K562 (cell line): ENCODE results near the gene TCEANC. TPM values are rescaled to one million over a fixed set of nuclear protein-coding genes. Genes with fewer than 3 reads are reported as not detected.

Source experiments
- ADNP ChIP-seq: fragments of 200-800 bp; sonication (Bioruptor generic); IDR thresholded peaks from 2 replicates; pipeline ENCODE4 v1.6.1; 2016; ENCODE audit warnings: missing genetic modification characterization, missing compliant biosample characterization
- CREM ChIP-seq: IDR thresholded peaks from 2 replicates; pipeline ENCODE4 v1.6.1; 2014; ENCODE audit warnings: antibody characterized with exemption, low read depth
- CTBP1 ChIP-seq: fragments of 450-650 bp; IDR thresholded peaks from 2 replicates; pipeline ENCODE4 v1.6.1; 2016; ENCODE audit warnings: borderline replicate concordance
- ERF ChIP-seq: fragments of 450-650 bp; formaldehyde crosslinking; IDR thresholded peaks from 2 replicates; pipeline ENCODE4 v1.4.0; 2020; ENCODE audit warnings: mild to moderate bottlenecking, mixed read lengths
- ESRRB ChIP-seq: fragments of 250-450 bp; sonication (Bioruptor Pico); IDR thresholded peaks from 2 replicates; pipeline ENCODE4 v1.5.0; 2020; ENCODE audit warnings: mild to moderate bottlenecking, moderate library complexity, borderline replicate concordance
- FOXK2 ChIP-seq, 2 experiments: fragments of 450-650 bp; IDR thresholded peaks in 1 of 2; conservative IDR thresholded peaks in 1 of 2; 2 replicates each; pipeline ENCODE4 v1.6.1; 2016; ENCODE audit warnings: low read depth in 2 of 2, mild to moderate bottlenecking in 1 of 2
- HOXB6 ChIP-seq: fragments of 250-450 bp; sonication (Bioruptor Pico); IDR thresholded peaks from 2 replicates; pipeline ENCODE4 v1.5.1; 2022; ENCODE audit warnings: mild to moderate bottlenecking, borderline replicate concordance
- MBD2 ChIP-seq: sonication (generic); IDR thresholded peaks from 2 replicates; pipeline ENCODE4 v1.6.1; 2016; ENCODE audit warnings: low read depth, borderline replicate concordance
- MXI1 ChIP-seq: IDR thresholded peaks from 2 replicates; pipeline ENCODE4 v1.6.1; 2011; ENCODE audit warnings: low read depth, mild to moderate bottlenecking, improper control_type of control experiment, low read length
- POLR3G ChIP-seq: IDR thresholded peaks from 2 replicates; pipeline ENCODE4 v1.6.1; 2011; ENCODE audit not compliant: insufficient read length, insufficient replicate concordance; ENCODE audit errors: extremely low read depth
- RAD51 ChIP-seq: fragments of 450-650 bp; IDR thresholded peaks from 2 replicates; pipeline ENCODE4 v1.7.1; 2016; ENCODE audit warnings: low read depth, mild to moderate bottlenecking, borderline replicate concordance
- SMARCB1 ChIP-seq: IDR thresholded peaks from 2 replicates; pipeline ENCODE4 v1.6.1; 2011; ENCODE audit warnings: improper control_type of control experiment, low read depth; ENCODE audit not compliant: insufficient read length
- TCF3 ChIP-seq: sonication (generic); formaldehyde crosslinking; IDR thresholded peaks from 2 replicates; pipeline ENCODE4 v1.4.0; 2020; ENCODE audit warnings: mild to moderate bottlenecking, missing genetic modification reagents
- TFAM ChIP-seq: fragments of 250-450 bp; sonication (Bioruptor Pico); conservative IDR thresholded peaks from 2 replicates; pipeline ENCODE4 v1.5.0; 2021; ENCODE audit warnings: mild to moderate bottlenecking, moderate library complexity
- ZNF23 ChIP-seq: fragments of 250-450 bp; sonication (Bioruptor Pico); IDR thresholded peaks from 2 replicates; pipeline ENCODE4 v1.4.0; 2020; ENCODE audit warnings: mild to moderate bottlenecking
- ZNF3 ChIP-seq: fragments of 250-450 bp; sonication (Bioruptor Pico); IDR thresholded peaks from 2 replicates; pipeline ENCODE4 v1.5.0; 2021; ENCODE audit warnings: mild to moderate bottlenecking, moderate library complexity
- ZNF384 ChIP-seq: IDR thresholded peaks from 2 replicates; pipeline ENCODE4 v1.6.1; 2012; ENCODE audit warnings: low read depth, low read length, improper control_type of control experiment
- ZNF436 ChIP-seq: fragments of 250-450, 450-650 bp; sonication (Bioruptor Pico); formaldehyde crosslinking; IDR thresholded peaks from 2 replicates; pipeline ENCODE4 v1.7.0; 2020; ENCODE audit warnings: mild to moderate bottlenecking
- ZSCAN32 ChIP-seq: fragments of 450-650 bp; formaldehyde crosslinking; IDR thresholded peaks from 2 replicates; pipeline ENCODE4 v1.4.0; 2020; ENCODE audit warnings: mild to moderate bottlenecking, moderate library complexity
- polyA plus RNA-seq, 8 experiments: library from polyadenylated mRNA; depleted of rRNA in 4 of 8; stranded (reverse) in 5 of 8; unstranded in 3 of 8; fragments of >200 nt; fragmentation: Nextera tagmentation in 2 of 8; fragmentation: Illumina TruSeq in 1 of 8; extraction: Ambion mirVana in 2 of 8; extraction: Trizol in 1 of 8; gene quantifications; 2 replicates each; pipeline versions ENCODE4 v1.2.1 to v1.2.3, GENCODE V29; 2011 to 2014; ENCODE audit warnings: inconsistent platforms in 1 of 8, missing spikeins in 1 of 8
- total RNA-seq, 7 experiments: library from RNA; depleted of rRNA in 6 of 7; stranded (reverse); fragments of >200 nt in 6 of 7; fragmentation: Illumina TruSeq in 2 of 7; extraction: Trizol in 2 of 7; gene quantifications; 2 replicates each; pipeline versions ENCODE4 v1.2.1 to v1.2.3, GENCODE V29; 2011 to 2021; ENCODE audit warnings: low replicate concordance in 1 of 7
- TF ChIP-seq, protein P1 (sequence below), 2 experiments: fragments of 450-650 bp in 1 of 2; sonication (generic) in 1 of 2; formaldehyde crosslinking; conservative IDR thresholded peaks; 2 replicates each; pipeline versions ENCODE4 v1.4.0 to v1.8.1; 2020 to 2022; ENCODE audit warnings: mild to moderate bottlenecking in 1 of 2, missing genetic modification reagents in 1 of 2
- TF ChIP-seq, protein P2 (sequence below): fragments of 200-800 bp; sonication (Bioruptor generic); IDR thresholded peaks from 2 replicates; pipeline ENCODE4 v1.6.1; 2017; ENCODE audit warnings: missing genetic modification characterization, missing compliant biosample characterization
- TF ChIP-seq, protein P3 (sequence below): fragments of 250-450 bp; sonication (Bioruptor Pico); IDR thresholded peaks from 2 replicates; pipeline ENCODE4 v1.5.0; 2021; ENCODE audit warnings: mild to moderate bottlenecking, borderline replicate concordance
- TF ChIP-seq, protein P4 (sequence below): sonication (generic); formaldehyde crosslinking; IDR thresholded peaks from 2 replicates; pipeline ENCODE4 v1.8.0; 2022; ENCODE audit warnings: missing genetic modification reagents, mild to moderate bottlenecking, moderate library complexity, borderline replicate concordance

The TCEANC gene
- total and polyA plus RNA-seq, 9 of the 15 experiments (the other 6 are each of a cell fraction or from before 2014, with no cell fraction given) = 1.2 to 2.8 (median 2.0) TPM

DNA sequence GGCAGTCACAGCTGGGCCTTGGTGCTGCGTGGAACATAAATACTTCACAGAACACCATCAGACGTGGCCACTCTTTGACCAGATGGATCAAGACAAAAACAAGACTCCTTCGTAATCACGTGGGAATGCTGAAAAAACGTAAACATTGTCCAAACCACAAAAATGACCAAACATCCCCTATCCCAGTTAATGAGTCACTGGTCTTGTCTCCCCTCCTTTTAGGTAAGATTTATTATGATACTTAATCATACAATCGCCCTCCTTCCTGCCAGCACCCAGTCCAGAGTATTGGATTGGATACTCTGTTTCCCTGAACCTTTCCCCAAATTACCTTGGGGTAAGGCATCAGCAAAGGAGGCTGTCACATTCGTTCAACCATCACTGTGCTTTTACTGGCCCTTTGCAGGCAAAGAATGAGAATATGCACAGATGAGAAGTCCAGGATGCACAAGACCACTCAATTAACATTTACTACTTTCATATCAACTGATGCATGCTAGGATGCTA lies 601 bp upstream of the TCEANC start (continued):
- TF ChIP-seq TCF3 (CRISPR knock-in tag) (peak; percentile 8; the same call in 1 of the 2 replicates), ZNF384 (0 out of 2 replicates have a peak, but pooled peaks have one; percentile 23), ESRRB (CRISPR knock-in tag) (no peak), SMARCB1 (no peak), RAD51 (peak; percentile 44; the same call in 1 of the 2 replicates), MXI1 (no peak), ZNF3 (CRISPR knock-in tag) (0 out of 2 replicates have a peak, but pooled peaks have one; percentile 52), ZNF23 (no peak), POLR3G (no peak), TFAM (CRISPR knock-in tag) (no peak), MBD2 (no peak), FOXK2 (conservative IDR thresholded peaks at IDR 0.05 in 1 of 2, IDR thresholded peaks at IDR 0.05 in 1 of 2; ENCODE audit: low read depth in 2 of 2) (peak; percentile 88 to 91), ERF (CRISPR knock-in tag) (no peak), ADNP (no peak), ZNF436 (no peak), CREM (peak; percentile 27; the same call in 1 of the 2 replicates), ZSCAN32 (CRISPR knock-in tag) (no peak), HOXB6 (CRISPR knock-in tag) (no peak), CTBP1 (0 out of 2 replicates have a peak, but pooled peaks have one; percentile 18)
- TF ChIP-seq, protein P1, sequence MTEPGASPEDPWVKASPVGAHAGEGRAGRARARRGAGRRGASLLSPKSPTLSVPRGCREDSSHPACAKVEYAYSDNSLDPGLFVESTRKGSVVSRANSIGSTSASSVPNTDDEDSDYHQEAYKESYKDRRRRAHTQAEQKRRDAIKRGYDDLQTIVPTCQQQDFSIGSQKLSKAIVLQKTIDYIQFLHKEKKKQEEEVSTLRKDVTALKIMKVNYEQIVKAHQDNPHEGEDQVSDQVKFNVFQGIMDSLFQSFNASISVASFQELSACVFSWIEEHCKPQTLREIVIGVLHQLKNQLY (CRISPR knock-in tag; conservative IDR thresholded peaks at IDR 0.05) = no peak
- TF ChIP-seq, protein P2, sequence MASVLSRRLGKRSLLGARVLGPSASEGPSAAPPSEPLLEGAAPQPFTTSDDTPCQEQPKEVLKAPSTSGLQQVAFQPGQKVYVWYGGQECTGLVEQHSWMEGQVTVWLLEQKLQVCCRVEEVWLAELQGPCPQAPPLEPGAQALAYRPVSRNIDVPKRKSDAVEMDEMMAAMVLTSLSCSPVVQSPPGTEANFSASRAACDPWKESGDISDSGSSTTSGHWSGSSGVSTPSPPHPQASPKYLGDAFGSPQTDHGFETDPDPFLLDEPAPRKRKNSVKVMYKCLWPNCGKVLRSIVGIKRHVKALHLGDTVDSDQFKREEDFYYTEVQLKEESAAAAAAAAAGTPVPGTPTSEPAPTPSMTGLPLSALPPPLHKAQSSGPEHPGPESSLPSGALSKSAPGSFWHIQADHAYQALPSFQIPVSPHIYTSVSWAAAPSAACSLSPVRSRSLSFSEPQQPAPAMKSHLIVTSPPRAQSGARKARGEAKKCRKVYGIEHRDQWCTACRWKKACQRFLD (CRISPR knock-in tag) = no peak
- TF ChIP-seq, protein P3, sequence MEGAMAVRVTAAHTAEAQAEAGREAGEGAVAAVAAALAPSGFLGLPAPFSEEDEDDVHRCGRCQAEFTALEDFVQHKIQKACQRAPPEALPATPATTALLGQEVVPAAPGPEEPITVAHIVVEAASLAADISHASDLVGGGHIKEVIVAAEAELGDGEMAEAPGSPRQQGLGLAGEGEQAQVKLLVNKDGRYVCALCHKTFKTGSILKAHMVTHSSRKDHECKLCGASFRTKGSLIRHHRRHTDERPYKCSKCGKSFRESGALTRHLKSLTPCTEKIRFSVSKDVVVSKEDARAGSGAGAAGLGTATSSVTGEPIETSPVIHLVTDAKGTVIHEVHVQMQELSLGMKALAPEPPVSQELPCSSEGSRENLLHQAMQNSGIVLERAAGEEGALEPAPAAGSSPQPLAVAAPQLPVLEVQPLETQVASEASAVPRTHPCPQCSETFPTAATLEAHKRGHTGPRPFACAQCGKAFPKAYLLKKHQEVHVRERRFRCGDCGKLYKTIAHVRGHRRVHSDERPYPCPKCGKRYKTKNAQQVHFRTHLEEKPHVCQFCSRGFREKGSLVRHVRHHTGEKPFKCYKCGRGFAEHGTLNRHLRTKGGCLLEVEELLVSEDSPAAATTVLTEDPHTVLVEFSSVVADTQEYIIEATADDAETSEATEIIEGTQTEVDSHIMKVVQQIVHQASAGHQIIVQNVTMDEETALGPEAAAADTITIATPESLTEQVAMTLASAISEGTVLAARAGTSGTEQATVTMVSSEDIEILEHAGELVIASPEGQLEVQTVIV (CRISPR knock-in tag) = no peak
- TF ChIP-seq, protein P4, sequence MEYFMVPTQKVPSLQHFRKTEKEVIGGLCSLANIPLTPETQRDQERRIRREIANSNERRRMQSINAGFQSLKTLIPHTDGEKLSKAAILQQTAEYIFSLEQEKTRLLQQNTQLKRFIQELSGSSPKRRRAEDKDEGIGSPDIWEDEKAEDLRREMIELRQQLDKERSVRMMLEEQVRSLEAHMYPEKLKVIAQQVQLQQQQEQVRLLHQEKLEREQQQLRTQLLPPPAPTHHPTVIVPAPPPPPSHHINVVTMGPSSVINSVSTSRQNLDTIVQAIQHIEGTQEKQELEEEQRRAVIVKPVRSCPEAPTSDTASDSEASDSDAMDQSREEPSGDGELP (CRISPR knock-in tag) = 0 out of 2 replicates have a peak, but pooled peaks have one; percentile 35
